K562 (cell line): Measurements from ENCODE around the gene CEP350.

Experiments
- CEBPB ChIP-seq: fragments of 450-650 bp; IDR thresholded peaks from 2 replicates; pipeline ENCODE4 v1.6.1; 2016; ENCODE audit warnings: missing genetic modification characterization, missing compliant biosample characterization
- CEBPG ChIP-seq, 3 experiments: fragments of 200-800 bp in 1 of 3; sonication (Bioruptor generic) in 1 of 3; sonication (generic) in 1 of 3; formaldehyde crosslinking in 1 of 3; IDR thresholded peaks in 2 of 3; conservative IDR thresholded peaks in 1 of 3; 2 replicates each; pipeline versions ENCODE4 v1.6.1 to v1.8.0; 2016 to 2022; ENCODE audit warnings: missing compliant biosample characterization in 2 of 3, missing genetic modification characterization in 2 of 3, mild to moderate bottlenecking in 1 of 3, missing genetic modification reagents in 1 of 3
- FOXP1 ChIP-seq: sonication (generic); formaldehyde crosslinking; IDR thresholded peaks from 2 replicates; pipeline ENCODE4 v1.8.0; 2022; ENCODE audit warnings: mild to moderate bottlenecking, missing genetic modification reagents
- HOMEZ ChIP-seq: fragments of 250-450 bp; sonication (Bioruptor Pico); IDR thresholded peaks from 2 replicates; pipeline ENCODE4 v1.4.0; 2020; ENCODE audit warnings: mild to moderate bottlenecking, moderate library complexity
- IRF2 ChIP-seq: sonication (generic); formaldehyde crosslinking; IDR thresholded peaks from 2 replicates; pipeline ENCODE4 v1.8.1; 2022; ENCODE audit warnings: mild to moderate bottlenecking, missing genetic modification reagents
- PHF8 ChIP-seq: fragments of 200-600 bp; sonication (generic); IDR thresholded peaks from 2 replicates; pipeline ENCODE4 v1.6.1; 2012; ENCODE audit warnings: mixed run types, mild to moderate bottlenecking, inconsistent platforms, low read length, moderate library complexity, borderline replicate concordance
- RFX1 ChIP-seq: fragments of 450-650 bp; IDR thresholded peaks from 2 replicates; pipeline ENCODE4 v1.6.1; 2016; ENCODE audit warnings: mild to moderate bottlenecking, moderate library complexity
- RFX5 ChIP-seq: IDR thresholded peaks from 2 replicates; pipeline ENCODE4 v1.6.1; 2011; ENCODE audit warnings: low read depth, mild to moderate bottlenecking, improper control_type of control experiment, low read length
- TARDBP ChIP-seq: fragments of 450-650 bp; IDR thresholded peaks from 2 replicates; pipeline ENCODE4 v1.6.1; 2016

GRCh38 chr1:179941454-179941853 lies 13.2 kb upstream of the CEP350 start:
- TF ChIP-seq PHF8, result no peak
- no peak for TF ChIP-seq TARDBP
- no peak for TF ChIP-seq CEBPB (tag)
- no peak for TF ChIP-seq CEBPG (CRISPR knock-in tag; IDR thresholded peaks at IDR 0.05)
- no peak for TF ChIP-seq CEBPG (tag; conservative IDR thresholded peaks at IDR 0.05 in 1 of 2, IDR thresholded peaks at IDR 0.05 in 1 of 2)
- TF ChIP-seq RFX1, result no peak
- TF ChIP-seq FOXP1, result no peak
- TF ChIP-seq HOMEZ, result no peak
- no peak for TF ChIP-seq RFX5
- no peak for TF ChIP-seq IRF2
